Femur (tissue), 1 donor: ENCODE results near the gene MCF2L2.
"Not testable (repeated sequence)": the region's sequence is repeated elsewhere in the genome, so short reads cannot be mapped to it uniquely, and the experiment has no call there.

Experiments
- DNase-seq: peaks from one replicate; pipeline ENCODE4 v3.0.0-alpha.2; 2017

The MCF2L2 gene

GRCh38 chr3:183442994-183443393 is 14.6 kb upstream of the MCF2L2 start:
- no peak for DNase-seq

- not testable (repeated sequence) for DNase-seq
These were observed 12.1 kb upstream of the MCF2L2 start for GRCh38 chr3:183440521-183440920.

GRCh38 chr3:183439515-183439914 is 11.1 kb upstream of the MCF2L2 start:
- DNase-seq, result no peak

- DNase-seq, result no peak
These were observed 10.3 kb upstream of the MCF2L2 start for GRCh38 chr3:183438735-183439134.

GRCh38 chr3:183437666-183438564 is 9.5 kb upstream of the MCF2L2 start:
- no peak for DNase-seq

- DNase-seq, result no peak
These were observed 8.6 kb upstream of the MCF2L2 start for GRCh38 chr3:183437061-183437460.

GRCh38 chr3:183435661-183436060 is 7.2 kb upstream of the MCF2L2 start:
- no peak for DNase-seq

- DNase-seq, result no peak
These were observed 6.6 kb upstream of the MCF2L2 start for GRCh38 chr3:183434992-183435391.

- DNase-seq, result no peak
These were observed 6.1 kb upstream of the MCF2L2 start for GRCh38 chr3:183434503-183434902.

GRCh38 chr3:183430325-183430957 is 2.0 kb upstream of the MCF2L2 start:
- no peak for DNase-seq

- DNase-seq, result peak; percentile 74
These were observed 458 bp downstream of the MCF2L2 start for GRCh38 chr3:183427876-183428446.

GRCh38 chr3:183427196-183427875 is 1.1 kb downstream of the MCF2L2 start:
- no peak for DNase-seq

GRCh38 chr3:183418807-183419206 is 9.6 kb downstream of the MCF2L2 start:
- DNase-seq, result not testable (repeated sequence)

GRCh38 chr3:183411216-183411922 is 17.1 kb downstream of the MCF2L2 start:
- DNase-seq, result no peak

GRCh38 chr3:183410759-183411158 is 17.7 kb downstream of the MCF2L2 start:
- no peak for DNase-seq

GRCh38 chr3:183410280-183410679 is 18.1 kb downstream of the MCF2L2 start:
- no peak for DNase-seq

- no peak for DNase-seq
These were observed 19.2 kb downstream of the MCF2L2 start for GRCh38 chr3:183409219-183409618.

GRCh38 chr3:183401678-183402077 is 26.7 kb downstream of the MCF2L2 start:
- DNase-seq, result no peak

- DNase-seq, result no peak
These were observed 28.1 kb downstream of the MCF2L2 start for GRCh38 chr3:183400352-183400751.

- DNase-seq, result no peak
These were observed 31.6 kb downstream of the MCF2L2 start for GRCh38 chr3:183396662-183397391.

- no peak for DNase-seq
These were observed 34.3 kb downstream of the MCF2L2 start for GRCh38 chr3:183394150-183394549.

- no peak for DNase-seq
These were observed 34.8 kb downstream of the MCF2L2 start for GRCh38 chr3:183393625-183394024.
